Measurements from ENCODE around the gene SUFU. TPM values are rescaled to one million over a fixed set of nuclear protein-coding genes. Genes with fewer than 3 reads are reported as not detected.

The SUFU gene
- total RNA-seq, 1 donor from 2014 or later, result 29.4 TPM

Other genes starting within 250 kb of the SUFU start
- gene NFKB2, start 108.3 kb upstream of the SUFU start, total RNA-seq (ENCODE audit: low replicate concordance), result 29.7 and 47.1 TPM in 2 replicates
- gene PSD, start 85.2 kb upstream of the SUFU start, total RNA-seq (ENCODE audit: low replicate concordance), result 7.8 and 9.3 TPM in 2 replicates
- 14.8 and 19.0 TPM in 2 replicates for gene FBXL15, start 83.1 kb upstream of the SUFU start, total RNA-seq (ENCODE audit: low replicate concordance)
- gene CUEDC2, start 71.4 kb upstream of the SUFU start, total RNA-seq (ENCODE audit: low replicate concordance), result 44.5 and 86.1 TPM in 2 replicates
- gene C10orf95, start 52.4 kb upstream of the SUFU start, total RNA-seq (ENCODE audit: low replicate concordance), result 0.75 and 2.3 TPM in 2 replicates
- gene ACTR1A, start 1.3 kb upstream of the SUFU start, total RNA-seq (ENCODE audit: low replicate concordance), result 73.1 and 95.4 TPM in 2 replicates
- 81.6 and 124 TPM in 2 replicates for gene TRIM8, start 140.5 kb downstream of the SUFU start, total RNA-seq (ENCODE audit: low replicate concordance)
- 12.2 and 15.8 TPM in 2 replicates for gene ARL3, start 210.4 kb downstream of the SUFU start, total RNA-seq (ENCODE audit: low replicate concordance)
- 27.8 and 35.8 TPM in 2 replicates for gene SFXN2, start 210.7 kb downstream of the SUFU start, total RNA-seq (ENCODE audit: low replicate concordance)
- gene WBP1L, start 240.0 kb downstream of the SUFU start, total RNA-seq (ENCODE audit: low replicate concordance), result 40.3 and 80.4 TPM in 2 replicates

Measured in type B pancreatic cell (in vitro differentiated cells).